HG03039 (cell line): ENCODE results near the gene SH3YL1.
"Not testable (repeated sequence)": the region's sequence is repeated elsewhere in the genome, so short reads cannot be mapped to it uniquely, and the experiment has no call there.

ENCODE experiments used
- ATAC-seq: cut with Tn5 transposase; IDR thresholded peaks from one replicate; pipeline ENCODE4 v1.9.1; 2021; ENCODE audit warnings: mild to moderate bottlenecking, moderate library complexity; ENCODE audit not compliant: unreplicated experiment

SH3YL1 gene

DNA sequence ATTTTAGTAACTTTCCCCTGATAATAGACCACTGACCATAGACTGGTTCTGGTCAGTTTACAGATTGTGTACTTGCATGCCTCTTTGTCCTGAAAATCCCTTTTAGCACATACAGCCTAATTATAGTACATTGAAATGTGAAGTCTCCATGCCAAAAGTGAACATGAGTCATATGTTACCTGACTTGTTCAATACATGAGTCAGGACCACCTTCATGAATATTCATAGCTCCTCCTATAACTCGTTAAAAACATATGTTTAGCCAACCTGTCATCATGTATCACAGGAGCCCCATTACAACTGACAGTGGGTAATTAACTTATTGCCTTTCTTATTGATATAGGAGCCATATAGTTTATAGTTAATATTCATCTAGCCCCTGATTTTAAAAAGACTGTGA is 78.6 kb downstream of the SH3YL1 start:
- no peak for ATAC-seq

DNA sequence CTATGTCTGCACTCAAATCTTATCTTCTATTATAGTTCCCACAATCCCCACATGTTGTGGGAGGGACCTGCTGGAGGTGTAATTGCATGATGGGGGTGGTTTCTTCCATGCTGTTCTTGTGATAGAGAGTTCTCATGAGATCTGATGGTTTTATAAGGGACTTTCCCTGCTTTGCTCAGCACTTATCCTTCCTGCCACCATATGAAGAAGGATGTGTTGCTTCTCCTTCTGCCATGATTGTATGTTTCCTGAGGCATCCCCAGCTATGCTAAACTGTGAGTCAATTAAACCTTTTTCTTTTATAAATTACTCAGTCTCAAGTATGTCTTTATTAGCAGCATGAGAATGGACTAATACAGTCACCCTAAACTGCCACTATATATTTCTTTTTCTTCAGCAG is 79.1 kb downstream of the SH3YL1 start:
- ATAC-seq: no peak

DNA sequence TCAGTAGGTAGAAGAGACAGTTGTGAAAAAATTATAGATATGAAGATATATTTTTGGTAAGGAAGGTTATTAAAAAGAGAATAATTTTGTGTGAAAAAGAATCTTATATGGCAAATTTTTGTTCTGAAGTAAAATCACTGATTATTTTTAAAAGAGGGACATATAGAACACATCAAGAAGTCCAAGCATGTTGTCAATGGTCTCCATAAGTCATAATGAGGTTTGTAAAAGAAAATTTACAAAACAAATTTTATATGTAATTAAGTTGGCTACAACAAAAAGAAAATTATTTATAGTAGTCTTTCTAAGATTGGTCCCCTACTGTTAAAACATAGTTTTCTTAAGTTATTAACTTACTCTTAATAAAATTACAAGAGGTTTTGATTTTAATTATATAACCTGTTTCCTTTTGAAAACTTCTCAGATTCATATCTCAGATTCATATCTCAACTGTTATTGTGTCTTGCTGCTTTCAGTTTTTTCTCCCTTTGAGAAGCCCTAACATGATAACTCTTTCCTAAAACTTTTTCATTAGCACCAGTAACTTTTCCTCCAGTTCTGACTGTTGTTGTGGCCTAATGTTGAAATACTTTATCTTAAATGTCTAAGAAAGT is 81.2 kb downstream of the SH3YL1 start:
- no peak for ATAC-seq

DNA sequence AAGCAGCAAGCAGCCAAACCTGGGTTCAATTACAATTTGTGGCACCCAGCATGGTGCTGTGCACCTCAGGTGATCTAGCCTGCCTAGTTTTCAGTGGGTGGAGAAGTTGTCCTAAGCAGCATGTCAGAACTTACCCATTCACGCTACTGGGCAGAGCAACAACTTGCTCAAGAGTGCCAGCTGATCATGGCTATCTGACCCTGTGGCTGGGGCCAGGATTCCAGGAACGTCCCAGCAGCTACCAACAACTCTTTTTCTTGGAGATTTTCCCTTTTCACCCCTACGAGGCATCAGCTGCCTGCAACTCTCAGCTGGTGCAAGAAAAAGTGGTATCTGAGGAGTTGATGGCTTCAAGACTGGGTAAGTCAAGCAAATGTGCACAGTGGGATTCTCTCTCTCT is 83.5 kb downstream of the SH3YL1 start:
- ATAC-seq: no peak

DNA sequence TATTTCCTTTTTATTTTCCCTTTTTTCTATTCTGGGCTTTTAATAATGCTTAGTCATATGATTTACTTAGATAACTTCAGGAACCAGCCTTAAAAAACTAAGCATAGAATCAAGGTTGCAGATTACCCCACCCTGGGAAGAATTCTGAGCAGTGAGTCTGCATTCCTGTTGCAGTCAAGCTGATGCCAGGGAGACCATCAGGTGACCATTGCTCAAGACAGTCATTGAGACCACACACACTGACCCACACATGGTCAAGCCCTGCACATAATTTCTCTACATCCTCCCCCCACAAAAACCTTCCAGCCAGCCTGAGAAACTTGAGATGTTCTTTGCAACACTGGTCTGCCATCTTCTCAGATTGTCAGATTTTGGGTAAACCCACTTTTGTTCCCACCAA is 83.9 kb downstream of the SH3YL1 start:
- ATAC-seq: no peak

DNA sequence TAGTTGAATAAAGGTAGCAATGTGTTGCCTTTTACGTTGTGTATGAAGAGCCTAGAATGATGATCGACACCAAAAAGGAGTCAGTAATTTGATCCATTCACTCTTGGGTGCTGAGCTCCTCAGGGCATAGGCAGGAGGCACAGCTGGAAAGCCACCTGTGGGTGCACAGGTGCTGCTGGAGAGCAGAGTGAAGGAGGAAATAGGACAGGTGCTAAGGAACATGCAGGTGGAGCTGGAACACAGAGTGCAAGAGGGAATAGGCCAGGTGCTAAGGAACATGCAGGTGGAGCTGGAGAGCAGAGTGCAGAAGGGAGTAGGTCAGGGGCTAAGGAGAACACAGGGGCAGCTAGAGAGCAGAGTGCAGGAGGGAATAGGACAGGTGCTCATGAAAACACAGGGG is 86.1 kb downstream of the SH3YL1 start:
- no peak for ATAC-seq

DNA sequence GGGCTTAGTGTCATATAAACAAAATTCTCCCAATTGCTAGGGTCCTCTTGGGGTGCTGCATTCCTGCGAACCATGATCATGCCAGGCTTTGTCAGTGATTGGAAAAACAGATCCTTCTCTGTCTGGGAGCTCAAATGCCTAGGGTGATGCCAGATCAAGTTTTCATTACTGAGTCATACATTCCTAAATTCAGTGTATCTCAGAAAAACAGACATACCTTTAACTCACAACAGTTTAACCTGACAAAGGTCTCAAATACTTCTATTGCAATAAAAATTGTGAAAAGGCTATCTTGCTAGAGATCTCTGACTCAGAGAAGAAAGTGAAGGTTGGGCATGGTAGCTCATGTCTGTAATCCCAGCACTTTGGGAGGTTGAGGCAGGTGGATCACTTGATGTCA is 86.9 kb downstream of the SH3YL1 start:
- no peak for ATAC-seq

DNA sequence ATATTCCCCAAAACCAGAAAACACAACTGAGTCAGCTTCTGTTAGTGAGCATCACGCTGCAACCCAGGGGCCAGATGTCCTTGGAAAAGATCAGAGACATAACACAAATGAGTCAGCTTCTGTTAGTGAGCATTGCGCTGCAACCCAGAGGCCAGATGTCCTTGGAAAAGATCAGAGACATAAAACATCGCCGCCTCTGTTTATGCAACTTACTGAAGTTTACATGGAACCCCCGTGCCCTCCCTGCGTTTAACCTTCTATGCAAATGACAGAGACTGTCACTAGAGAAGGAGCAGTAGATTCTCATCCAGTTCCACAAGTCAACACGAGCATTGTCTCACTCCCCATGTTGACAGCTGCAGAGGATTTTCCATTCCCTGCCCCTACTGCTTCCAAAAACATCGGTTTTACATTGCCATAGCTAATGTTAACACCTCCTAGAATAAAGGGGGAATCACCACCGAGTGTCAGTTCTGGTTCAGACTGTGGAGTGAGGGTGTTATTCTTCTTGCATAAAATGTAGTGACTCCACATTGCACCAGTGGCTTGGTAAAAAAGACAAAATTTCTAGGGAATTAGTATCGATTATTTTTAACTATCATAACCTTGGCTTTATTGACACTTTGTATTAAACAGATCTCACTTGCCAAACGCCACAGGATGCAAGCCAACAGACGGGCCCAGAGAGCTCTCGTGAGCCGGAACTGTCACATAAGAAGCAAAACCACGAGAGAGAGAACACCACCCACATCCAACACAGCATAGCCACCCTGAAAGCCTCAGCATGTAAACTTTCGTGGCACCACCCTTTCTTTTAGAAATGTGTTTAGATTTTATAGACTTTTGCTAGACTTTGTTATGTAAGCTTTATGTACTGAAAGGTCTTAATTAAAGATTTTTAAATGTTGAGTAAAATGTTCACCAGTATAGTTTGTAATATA is 87.7 kb downstream of the SH3YL1 start:
- ATAC-seq: no peak

DNA sequence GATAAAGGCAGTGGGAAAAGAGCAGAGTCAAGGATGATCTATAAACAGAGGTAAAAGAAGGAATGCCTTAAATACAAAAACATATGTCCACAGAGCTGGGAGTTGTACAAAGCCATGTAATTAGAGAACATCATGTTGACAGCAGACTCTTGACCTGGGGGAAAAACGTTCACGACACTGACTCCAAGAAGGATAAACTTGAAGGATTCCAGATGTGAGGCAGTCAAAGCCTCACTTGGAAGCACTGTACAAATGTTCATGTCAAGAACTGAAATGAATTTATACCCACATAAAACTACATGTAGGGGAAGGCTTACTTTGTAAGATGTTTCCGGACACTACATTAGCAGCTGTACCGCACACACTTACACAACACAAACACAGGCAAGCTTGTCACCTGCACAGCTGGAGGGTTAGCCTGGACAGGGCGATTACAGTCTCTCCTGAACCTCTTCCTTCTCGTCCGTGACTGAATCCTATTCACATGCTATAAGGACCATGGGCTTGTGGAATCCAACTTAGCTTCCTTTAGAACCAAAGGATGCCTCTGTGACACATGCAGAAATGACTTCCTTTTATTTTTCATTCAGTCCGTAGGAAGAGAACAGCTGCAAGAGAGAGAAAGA is 88.6 kb downstream of the SH3YL1 start:
- ATAC-seq: no peak

DNA sequence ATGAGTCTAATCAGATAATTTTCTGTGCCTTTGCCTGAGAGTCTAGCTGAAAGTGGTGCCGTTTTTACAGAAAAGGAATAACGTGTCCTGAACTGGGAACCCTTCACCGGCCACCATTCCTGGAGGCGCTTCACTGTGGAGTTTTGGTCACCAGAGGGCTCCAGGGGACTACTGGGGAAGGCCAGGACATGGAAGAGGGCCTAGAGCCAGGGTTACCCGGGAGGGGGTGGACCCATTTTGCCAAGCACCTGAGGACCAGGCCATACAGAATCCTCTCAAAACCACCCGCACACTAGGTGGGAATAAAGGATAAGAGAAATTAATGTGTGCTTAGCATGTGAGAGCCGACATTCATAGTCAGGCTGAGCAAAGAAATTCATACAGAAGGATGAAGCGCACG is 91.7 kb downstream of the SH3YL1 start:
- ATAC-seq: not testable (repeated sequence)

DNA sequence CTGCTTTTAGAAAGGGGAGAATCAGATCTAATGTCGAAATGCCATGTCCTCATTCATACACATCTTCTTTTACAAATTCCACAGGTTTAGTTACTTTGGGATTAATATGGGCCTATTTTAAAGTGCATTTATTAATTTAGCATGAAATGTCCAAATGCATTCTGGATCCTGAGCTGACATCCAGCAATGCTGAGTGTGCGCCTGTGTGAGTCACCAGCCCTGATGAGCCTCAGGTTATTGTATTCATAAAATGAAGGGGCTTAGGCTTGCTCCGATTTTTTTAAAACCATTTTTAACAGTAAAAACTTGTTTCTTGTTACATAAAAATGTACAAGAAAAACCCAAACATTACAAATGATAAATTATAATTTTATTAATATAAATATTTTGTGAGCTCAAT is 94.1 kb downstream of the SH3YL1 start:
- no peak for ATAC-seq
